Coronary artery (tissue), 2 donors: ENCODE data around the gene ZBTB7C.

Experiments
- DNase-seq: peaks from one replicate; pipeline ENCODE4 v3.0.0-alpha.2; 2017; ENCODE audit warnings: low spot score
- H3K27ac ChIP-seq, 2 donors: fragments of 200-600 bp; sonication (generic); one replicate each; pipeline ENCODE4 v1.5.1; 2016 to 2019
- H3K4me3 ChIP-seq: fragments of 200-600 bp; sonication (generic); 2 replicates; pipeline ENCODE4 v1.5.1; 2016; ENCODE audit warnings: mild to moderate bottlenecking, moderate library complexity
- TF ChIP-seq, protein P1 (sequence below): fragments of 200-600 bp; sonication (generic); IDR thresholded peaks from one replicate; pipeline ENCODE4 v1.5.1; 2019; ENCODE audit warnings: antibody characterized with exemption

ZBTB7C gene

GRCh38 chr18:47987388-47987699 lies 421.8 kb downstream of the ZBTB7C start:
- no peak for DNase-seq
- H3K4me3 ChIP-seq: no peak overlapping the region

DNA sequence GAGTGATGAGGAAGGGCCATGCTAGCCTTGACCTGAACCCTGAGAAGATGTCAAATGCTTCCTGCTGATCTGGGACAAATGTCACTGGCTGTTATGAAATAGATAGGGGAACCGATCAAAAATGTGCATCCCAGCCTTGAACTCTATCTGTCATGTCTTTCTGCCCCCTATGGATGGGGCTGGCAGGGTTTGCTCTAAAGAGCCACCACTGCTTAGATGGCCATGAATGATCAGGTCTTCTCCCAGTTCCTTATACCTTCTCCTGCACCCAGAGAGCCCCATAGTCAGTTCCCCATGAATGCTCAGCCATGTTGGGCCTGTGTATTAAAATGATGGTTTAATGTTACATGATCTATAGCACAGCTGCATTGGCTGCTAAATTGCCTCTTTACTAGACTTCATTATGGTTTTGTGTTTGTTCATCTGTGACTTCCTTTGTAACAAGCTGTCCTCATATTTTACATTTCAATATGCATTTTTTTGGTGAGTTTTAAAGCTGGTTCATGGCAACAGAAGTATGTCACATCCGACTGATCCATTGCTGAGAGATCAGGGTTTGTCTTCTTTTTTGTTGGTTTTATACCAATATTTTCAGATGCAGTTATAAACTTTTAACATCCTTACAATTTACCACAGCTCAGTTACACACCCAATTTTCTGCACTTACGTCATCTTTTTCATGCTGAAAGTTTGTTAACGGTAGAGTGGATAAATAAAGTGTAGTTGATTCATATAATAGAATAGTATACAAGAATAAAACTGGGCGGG lies 422.4 kb downstream of the ZBTB7C start:
- no peak overlapping the region for H3K4me3 ChIP-seq
- DNase-seq: no peak
- no peak overlapping the region for H3K27ac ChIP-seq
- TF ChIP-seq, protein P1, sequence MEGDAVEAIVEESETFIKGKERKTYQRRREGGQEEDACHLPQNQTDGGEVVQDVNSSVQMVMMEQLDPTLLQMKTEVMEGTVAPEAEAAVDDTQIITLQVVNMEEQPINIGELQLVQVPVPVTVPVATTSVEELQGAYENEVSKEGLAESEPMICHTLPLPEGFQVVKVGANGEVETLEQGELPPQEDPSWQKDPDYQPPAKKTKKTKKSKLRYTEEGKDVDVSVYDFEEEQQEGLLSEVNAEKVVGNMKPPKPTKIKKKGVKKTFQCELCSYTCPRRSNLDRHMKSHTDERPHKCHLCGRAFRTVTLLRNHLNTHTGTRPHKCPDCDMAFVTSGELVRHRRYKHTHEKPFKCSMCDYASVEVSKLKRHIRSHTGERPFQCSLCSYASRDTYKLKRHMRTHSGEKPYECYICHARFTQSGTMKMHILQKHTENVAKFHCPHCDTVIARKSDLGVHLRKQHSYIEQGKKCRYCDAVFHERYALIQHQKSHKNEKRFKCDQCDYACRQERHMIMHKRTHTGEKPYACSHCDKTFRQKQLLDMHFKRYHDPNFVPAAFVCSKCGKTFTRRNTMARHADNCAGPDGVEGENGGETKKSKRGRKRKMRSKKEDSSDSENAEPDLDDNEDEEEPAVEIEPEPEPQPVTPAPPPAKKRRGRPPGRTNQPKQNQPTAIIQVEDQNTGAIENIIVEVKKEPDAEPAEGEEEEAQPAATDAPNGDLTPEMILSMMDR: no peak

More at GRCh38 chr18:47987388-47987699, 421.8 kb downstream of the ZBTB7C start:
- TF ChIP-seq, protein P1: no peak
- no peak overlapping the region for H3K27ac ChIP-seq

- DNase-seq: no peak
- Histone ChIP-seq H3K4me3 (no peak overlapping the region), H3K27ac (no peak overlapping the region)
- TF ChIP-seq, protein P1: no peak
Observed at GRCh38 chr18:47985866-47986265, 423.3 kb downstream of the ZBTB7C start.

- TF ChIP-seq, protein P1: no peak
- H3K27ac ChIP-seq: no peak overlapping the region
- H3K4me3 ChIP-seq: no peak overlapping the region
- DNase-seq: no peak
Observed at GRCh38 chr18:47984991-47985390, 424.2 kb downstream of the ZBTB7C start.

GRCh38 chr18:47983946-47984345 lies 425.2 kb downstream of the ZBTB7C start:
- H3K4me3 ChIP-seq: no peak overlapping the region
- H3K27ac ChIP-seq: no peak overlapping the region
- TF ChIP-seq, protein P1: no peak
- no peak for DNase-seq

DNA sequence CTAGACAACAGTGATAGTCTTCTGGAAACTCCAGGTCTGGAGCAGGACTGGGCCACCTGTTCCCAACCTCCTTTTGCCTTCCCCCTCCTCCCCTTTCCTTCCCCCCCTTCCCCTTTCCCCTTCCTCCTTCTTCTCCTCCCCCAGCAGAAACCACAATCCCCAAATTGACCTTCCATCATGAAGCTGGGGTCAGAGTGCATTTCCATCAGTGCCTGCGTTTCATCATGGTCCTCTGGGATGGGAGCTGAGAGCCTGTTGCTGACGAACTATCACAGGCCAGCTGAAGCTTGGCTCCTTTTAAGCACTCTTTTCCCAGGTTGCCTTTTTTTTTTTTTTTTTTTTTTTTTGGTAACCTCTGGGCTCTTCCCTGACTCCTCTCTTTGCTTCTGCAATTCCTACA lies 426.1 kb downstream of the ZBTB7C start:
- Histone ChIP-seq H3K27ac (no peak overlapping the region), H3K4me3 (no peak overlapping the region)
- TF ChIP-seq, protein P1: no peak
- DNase-seq: no peak

DNA sequence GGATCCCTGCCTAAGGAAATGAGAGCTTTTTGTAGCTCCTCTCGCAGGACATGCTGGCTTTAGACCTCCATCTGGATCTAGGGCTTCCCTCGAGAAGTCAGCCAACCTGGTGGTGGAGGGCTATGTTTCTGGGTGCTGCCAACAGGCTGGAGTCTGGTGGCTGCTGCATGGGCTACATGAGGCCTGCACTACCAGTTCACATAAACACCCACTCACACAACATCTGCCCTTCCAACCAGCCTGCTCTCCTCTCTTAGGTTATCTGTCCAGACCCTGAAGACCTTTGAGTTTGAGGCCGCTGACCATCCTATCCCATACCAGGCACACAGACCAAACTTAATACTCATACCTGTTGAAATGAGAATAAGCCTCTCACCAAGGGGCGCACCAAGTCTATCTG lies 427.4 kb downstream of the ZBTB7C start:
- H3K4me3 ChIP-seq: no peak overlapping the region
- TF ChIP-seq, protein P1: no peak
- H3K27ac ChIP-seq: no peak overlapping the region
- no peak for DNase-seq
